T1000 (cell line): ENCODE results near the gene PTPRF.

Experiments
- DNase-seq: peaks from one replicate; lab custom pipeline; 2025; ENCODE audit warnings: mixed read lengths; lab: John Stamatoyannopoulos, UW

Gene PTPRF

DNA sequence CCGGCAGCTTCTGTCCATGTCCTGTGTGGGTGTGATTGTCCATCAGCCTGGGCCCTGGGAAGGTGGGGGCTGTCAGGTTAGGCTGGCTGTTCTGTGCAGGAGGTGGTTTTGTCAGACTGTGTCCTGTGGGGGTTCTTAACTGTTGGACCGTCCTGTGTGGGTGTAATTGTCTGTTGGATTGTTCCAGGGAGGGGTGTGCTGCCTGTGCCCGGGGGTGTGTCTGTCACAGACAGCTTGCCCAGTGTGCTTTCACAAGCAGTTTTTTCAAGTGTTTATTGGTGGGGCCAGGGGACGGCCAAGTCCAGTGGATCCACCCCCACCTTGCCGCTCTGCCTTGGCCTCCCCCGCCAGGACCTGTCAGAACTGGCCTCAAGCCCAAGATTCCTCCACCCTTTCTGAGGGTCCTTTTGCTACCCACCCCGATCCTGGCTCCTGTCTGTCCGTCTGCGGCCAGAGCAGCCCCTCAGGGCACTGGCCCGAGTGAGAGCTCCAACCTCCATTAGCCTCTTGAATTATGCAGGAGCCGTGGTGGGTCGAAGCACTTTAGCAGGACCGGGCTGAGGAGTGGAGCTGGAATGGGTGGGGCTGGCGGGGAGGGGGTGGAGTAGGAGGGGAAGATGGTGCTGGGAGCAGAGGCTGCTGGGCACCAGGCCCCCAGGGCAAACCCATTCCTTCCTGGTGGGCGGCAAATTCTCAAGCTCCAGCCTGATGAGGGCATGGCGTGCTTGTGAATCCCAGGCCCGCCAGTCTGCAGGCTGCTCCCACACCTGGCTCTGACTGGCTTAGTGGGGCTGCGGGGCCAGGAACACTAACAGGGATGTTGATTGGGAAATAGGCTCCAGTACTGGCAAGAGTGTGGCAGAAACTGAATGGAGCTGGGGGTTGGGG is 47.2 kb downstream of the PTPRF start:
- DNase-seq = no peak

- DNase-seq = no peak
These were observed 49.4 kb downstream of the PTPRF start for GRCh38 chr1:43580039-43580438.

GRCh38 chr1:43582162-43582566 is 51.5 kb downstream of the PTPRF start:
- peak; percentile 88 for DNase-seq

- DNase-seq = no peak
These were observed 52.4 kb downstream of the PTPRF start for GRCh38 chr1:43583058-43583457.

- no peak for DNase-seq
These were observed 53.5 kb downstream of the PTPRF start for GRCh38 chr1:43584204-43584603.

- DNase-seq = no peak
These were observed 54.9 kb downstream of the PTPRF start for GRCh38 chr1:43585557-43585956.

- DNase-seq = no peak
These were observed 55.6 kb downstream of the PTPRF start for GRCh38 chr1:43586136-43586731.

GRCh38 chr1:43587001-43587400 is 56.3 kb downstream of the PTPRF start:
- DNase-seq = no peak

DNA sequence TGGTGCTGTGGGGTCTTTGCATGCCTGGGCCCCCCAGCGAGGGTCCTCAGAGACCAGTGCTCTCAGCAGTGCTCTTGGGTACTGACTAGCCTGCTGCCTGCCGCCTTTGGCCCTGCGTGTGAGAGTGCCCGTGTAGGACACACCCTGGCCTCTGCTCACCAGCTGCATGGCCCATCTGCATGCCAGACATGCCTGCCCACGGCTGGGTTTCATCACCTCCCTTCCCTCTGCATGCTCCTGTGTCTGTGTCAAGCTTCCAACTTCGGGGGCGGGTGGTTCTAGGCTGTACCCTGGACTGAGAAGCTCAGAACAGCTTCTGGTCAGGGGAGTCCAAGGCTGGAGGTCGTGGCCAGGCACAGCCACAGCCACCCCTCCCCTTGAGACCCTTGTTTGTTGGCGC is 56.9 kb downstream of the PTPRF start:
- DNase-seq = no peak

DNA sequence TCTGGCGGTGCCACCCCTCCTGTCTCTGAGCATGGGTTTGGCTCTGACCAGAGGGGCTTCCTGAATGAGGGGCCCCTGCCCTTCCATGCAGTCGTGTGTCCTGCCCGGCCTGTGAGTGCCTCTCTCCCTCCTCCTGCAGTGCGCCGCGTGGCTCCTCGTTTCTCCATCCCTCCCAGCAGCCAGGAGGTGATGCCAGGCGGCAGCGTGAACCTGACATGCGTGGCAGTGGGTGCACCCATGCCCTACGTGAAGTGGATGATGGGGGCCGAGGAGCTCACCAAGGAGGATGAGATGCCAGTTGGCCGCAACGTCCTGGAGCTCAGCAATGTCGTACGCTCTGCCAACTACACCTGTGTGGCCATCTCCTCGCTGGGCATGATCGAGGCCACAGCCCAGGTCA is 57.9 kb downstream of the PTPRF start:
- DNase-seq = no peak

DNA sequence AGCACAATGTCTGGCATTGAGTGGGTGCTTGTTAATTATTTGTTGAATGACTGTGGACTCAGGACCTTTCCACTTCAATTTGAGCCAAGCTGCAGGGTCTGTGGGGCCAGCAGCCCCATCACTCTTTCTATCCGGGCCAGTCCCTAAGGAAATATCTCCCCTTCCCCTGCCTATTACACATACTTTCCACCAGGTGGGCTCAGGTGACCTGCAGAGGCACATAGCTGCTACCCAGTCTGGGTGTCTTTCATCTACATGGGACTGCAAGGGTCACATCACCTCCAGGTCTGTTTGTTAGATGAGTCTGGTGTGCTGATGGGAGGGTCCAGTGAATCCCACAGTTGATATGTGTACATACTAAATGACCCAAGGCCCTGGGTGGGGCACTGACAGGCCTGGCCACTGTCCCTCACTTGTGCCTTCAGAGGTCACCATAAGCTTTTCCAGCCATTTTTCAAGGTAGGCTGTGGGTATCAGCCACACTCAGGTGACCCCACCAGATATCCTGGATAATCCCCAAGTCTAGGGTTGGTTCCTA is 59.8 kb downstream of the PTPRF start:
- no peak for DNase-seq

DNA sequence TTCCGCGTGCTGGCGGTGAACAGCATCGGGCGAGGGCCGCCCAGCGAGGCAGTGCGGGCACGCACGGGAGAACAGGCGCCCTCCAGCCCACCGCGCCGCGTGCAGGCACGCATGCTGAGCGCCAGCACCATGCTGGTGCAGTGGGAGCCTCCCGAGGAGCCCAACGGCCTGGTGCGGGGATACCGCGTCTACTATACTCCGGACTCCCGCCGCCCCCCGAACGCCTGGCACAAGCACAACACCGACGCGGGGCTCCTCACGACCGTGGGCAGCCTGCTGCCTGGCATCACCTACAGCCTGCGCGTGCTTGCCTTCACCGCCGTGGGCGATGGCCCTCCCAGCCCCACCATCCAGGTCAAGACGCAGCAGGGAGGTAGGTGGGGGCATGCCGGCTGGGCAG is 60.5 kb downstream of the PTPRF start:
- no peak for DNase-seq

- DNase-seq = no peak
These were observed 61.5 kb downstream of the PTPRF start for GRCh38 chr1:43592051-43592665.

- no peak for DNase-seq
These were observed 62.4 kb downstream of the PTPRF start for GRCh38 chr1:43592974-43593683.

GRCh38 chr1:43596579-43596978 is 65.9 kb downstream of the PTPRF start:
- no peak for DNase-seq

- DNase-seq = no peak
These were observed 66.3 kb downstream of the PTPRF start for GRCh38 chr1:43597028-43597427.

DNA sequence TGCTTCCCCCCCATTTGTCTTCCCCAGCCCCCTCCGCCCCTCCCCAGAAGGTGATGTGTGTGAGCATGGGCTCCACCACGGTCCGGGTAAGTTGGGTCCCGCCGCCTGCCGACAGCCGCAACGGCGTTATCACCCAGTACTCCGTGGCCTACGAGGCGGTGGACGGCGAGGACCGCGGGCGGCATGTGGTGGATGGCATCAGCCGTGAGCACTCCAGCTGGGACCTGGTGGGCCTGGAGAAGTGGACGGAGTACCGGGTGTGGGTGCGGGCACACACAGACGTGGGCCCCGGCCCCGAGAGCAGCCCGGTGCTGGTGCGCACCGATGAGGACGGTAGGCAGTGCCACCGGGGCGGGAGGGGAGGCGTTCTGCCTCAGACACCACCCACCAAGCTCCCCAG is 67.0 kb downstream of the PTPRF start:
- DNase-seq = no peak

DNA sequence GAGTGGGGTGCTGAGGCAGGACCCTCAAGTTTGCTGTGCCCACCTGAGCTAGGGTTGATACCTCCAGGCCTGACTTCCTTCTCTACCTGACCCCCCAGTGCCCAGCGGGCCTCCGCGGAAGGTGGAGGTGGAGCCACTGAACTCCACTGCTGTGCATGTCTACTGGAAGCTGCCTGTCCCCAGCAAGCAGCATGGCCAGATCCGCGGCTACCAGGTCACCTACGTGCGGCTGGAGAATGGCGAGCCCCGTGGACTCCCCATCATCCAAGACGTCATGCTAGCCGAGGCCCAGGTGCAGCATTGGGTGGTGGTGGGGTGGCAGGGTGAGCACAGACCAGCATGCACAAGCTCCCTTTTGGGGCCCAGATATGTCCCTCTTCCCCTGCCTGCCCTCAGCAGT is 67.9 kb downstream of the PTPRF start:
- DNase-seq = no peak

- DNase-seq = no peak
These were observed 69.6 kb downstream of the PTPRF start for GRCh38 chr1:43600033-43601020.

DNA sequence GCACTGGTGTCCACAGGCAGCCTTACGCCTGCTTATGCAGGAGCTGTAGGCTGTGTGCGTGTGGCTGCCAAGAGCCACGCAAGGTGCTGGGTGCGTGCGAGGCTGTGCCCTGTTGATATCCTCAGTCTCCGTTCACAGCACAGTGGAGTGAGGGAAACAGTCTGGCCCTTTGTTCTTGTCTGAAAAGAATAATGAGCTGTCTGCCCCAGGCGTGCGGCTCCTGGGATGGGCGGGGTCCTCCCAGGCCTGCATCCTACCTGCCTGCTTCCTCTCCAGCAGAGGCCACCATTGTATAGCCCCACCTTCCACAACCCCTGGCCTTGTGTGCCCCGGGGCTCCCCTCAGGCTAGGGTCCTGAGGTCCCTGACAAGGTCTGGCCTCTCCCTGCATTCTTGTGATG is 72.3 kb downstream of the PTPRF start:
- no peak for DNase-seq

DNA sequence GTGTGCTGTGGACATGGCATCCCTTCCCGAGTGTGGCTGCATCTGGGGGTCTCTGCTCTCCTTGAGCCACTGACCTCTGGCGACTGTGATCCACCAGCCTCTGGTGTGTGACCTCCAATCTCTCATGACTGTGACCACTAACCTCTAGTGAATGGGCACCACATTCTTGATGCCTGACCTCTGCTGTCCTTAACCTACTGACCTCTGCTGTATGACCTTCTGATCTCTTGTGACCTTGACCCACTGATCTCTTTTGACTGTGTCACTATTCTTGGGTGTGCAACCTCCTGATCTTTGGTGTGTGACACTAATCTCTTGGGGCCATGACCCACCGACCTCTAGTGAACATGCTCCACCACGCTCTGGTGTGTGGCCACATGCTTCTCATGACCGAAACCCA is 73.5 kb downstream of the PTPRF start:
- no peak for DNase-seq
